Endothelial cell (in vitro differentiated cells): ENCODE data around the gene HDX. TPM values are rescaled to one million over a fixed set of nuclear protein-coding genes. Genes with fewer than 3 reads are reported as not detected.

Source experiments
- DNase-seq: peaks from one replicate; pipeline ENCODE4 v3.0.0; 2021; ENCODE audit warnings: low spot score
- H3K27ac Mint-ChIP-seq: one replicate; pipeline ENCODE4 v1.8.0; 2021; ENCODE audit warnings: mixed read lengths, inconsistent platforms; ENCODE audit not compliant: unreplicated experiment
- H3K27me3 Mint-ChIP-seq: one replicate; pipeline ENCODE4 v1.8.0; 2021; ENCODE audit warnings: mild to moderate bottlenecking, moderate library complexity, mixed read lengths, inconsistent platforms; ENCODE audit not compliant: unreplicated experiment
- H3K36me3 Mint-ChIP-seq: one replicate; pipeline ENCODE4 v1.8.0; 2021; ENCODE audit warnings: mild to moderate bottlenecking, low read depth, mixed read lengths, inconsistent platforms; ENCODE audit not compliant: unreplicated experiment
- H3K4me1 Mint-ChIP-seq: one replicate; pipeline ENCODE4 v1.8.0; 2021; ENCODE audit warnings: mild to moderate bottlenecking, mixed read lengths, inconsistent platforms; ENCODE audit not compliant: unreplicated experiment
- H3K4me3 Mint-ChIP-seq: one replicate; pipeline ENCODE4 v1.8.0; 2021; ENCODE audit warnings: mild to moderate bottlenecking, mixed read lengths, inconsistent platforms; ENCODE audit not compliant: unreplicated experiment
- H3K9me3 Mint-ChIP-seq: one replicate; pipeline ENCODE4 v1.8.0; 2021; ENCODE audit warnings: mixed read lengths, inconsistent platforms; ENCODE audit not compliant: unreplicated experiment
- total RNA-seq: library from RNA; stranded (reverse); fragmentation: NEBNext Ultra II Directional; extraction: Animal tissue kit (Norgen Biotek cat#: 25700); gene quantifications from one replicate; pipeline ENCODE4 v1.2.1, GENCODE V29; 2021; ENCODE audit not compliant: unreplicated experiment
- TF ChIP-seq, protein P1 (sequence below): fragments of 200-600 bp; sonication (generic); IDR thresholded peaks from one replicate; pipeline ENCODE4 v1.5.0; 2021; ENCODE audit warnings: antibody characterized with exemption; ENCODE audit not compliant: unreplicated experiment

HDX gene
- total RNA-seq, 1 donor from 2014 or later, result 9.4 TPM

DNA sequence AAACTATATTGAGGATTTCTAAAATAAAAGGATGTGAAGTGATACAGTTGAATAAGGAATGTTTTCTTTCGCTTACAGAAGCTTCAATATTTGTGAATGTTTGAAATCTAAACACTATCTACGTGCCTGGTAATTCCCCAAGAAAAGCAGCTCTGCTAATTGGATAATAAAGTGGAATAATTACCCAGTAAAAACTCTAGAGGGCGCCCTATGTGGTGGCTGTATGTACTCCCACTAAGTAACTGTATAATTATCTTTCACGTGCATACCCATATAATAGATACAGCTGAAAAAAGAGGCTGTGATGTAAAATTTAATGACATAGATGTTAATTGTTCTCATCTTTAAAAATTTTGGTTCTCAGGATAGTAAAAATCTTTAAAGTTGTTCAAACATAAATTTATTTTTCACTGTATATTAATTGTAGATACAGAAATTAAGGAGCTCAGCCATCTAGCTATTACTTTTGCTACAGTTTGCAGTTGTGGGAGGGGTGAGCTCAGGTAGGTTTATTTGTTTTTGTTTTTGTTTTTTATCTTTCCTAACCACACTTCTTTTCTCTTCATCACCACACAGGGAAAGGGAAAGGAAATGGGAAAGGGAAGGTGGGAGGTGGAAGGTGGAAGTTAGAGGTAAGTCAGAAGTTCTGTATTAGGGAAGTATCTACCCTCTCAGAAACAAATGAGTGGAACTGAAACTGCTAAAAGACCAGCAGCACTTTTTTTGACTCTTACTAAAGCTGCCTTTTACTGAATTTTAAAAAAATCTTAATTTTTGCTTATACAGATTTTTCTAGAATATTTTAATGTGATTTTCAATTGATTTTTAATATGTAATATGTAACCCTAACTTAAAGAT lies 162.5 kb downstream of the HDX start:
- Mint-ChIP-seq H3K4me1 (peaks cover 12% of the 10 kb centered on the region), H3K36me3 (no peaks in the 10 kb centered on the region), H3K9me3 (no peaks in the 10 kb centered on the region), H3K27me3 (no peaks in the 10 kb centered on the region), H3K27ac (no peak overlapping the region), H3K4me3 (no peak overlapping the region)
- DNase-seq, result no peak
- TF ChIP-seq, protein P1, sequence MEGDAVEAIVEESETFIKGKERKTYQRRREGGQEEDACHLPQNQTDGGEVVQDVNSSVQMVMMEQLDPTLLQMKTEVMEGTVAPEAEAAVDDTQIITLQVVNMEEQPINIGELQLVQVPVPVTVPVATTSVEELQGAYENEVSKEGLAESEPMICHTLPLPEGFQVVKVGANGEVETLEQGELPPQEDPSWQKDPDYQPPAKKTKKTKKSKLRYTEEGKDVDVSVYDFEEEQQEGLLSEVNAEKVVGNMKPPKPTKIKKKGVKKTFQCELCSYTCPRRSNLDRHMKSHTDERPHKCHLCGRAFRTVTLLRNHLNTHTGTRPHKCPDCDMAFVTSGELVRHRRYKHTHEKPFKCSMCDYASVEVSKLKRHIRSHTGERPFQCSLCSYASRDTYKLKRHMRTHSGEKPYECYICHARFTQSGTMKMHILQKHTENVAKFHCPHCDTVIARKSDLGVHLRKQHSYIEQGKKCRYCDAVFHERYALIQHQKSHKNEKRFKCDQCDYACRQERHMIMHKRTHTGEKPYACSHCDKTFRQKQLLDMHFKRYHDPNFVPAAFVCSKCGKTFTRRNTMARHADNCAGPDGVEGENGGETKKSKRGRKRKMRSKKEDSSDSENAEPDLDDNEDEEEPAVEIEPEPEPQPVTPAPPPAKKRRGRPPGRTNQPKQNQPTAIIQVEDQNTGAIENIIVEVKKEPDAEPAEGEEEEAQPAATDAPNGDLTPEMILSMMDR, result peak; percentile 62

DNA sequence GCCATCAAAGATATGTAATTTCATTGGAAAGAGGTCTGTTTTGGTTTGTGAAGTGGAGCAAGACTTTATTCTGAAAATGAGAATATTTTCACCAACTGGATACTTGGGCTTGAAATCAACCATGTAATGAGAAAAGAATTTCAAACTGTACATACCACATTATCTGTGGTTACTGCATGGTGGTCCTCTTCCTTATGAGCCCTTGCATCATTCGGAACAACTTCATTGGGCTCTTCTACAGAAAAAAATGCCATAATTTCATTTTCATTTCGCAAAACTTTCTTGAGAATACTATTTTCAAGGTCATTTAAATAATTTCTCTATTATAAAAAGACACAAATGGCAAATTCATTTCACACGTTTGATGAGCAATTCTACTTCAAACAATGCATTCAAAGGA lies 165.6 kb downstream of the HDX start:
- Mint-ChIP-seq H3K4me3 (no peak overlapping the region), H3K36me3 (no peaks in the 10 kb centered on the region), H3K9me3 (no peaks in the 10 kb centered on the region), H3K27me3 (no peaks in the 10 kb centered on the region), H3K27ac (no peak overlapping the region), H3K4me1 (peaks cover 17% of the 10 kb centered on the region)
- TF ChIP-seq, protein P1, result no peak
- no peak for DNase-seq

DNA sequence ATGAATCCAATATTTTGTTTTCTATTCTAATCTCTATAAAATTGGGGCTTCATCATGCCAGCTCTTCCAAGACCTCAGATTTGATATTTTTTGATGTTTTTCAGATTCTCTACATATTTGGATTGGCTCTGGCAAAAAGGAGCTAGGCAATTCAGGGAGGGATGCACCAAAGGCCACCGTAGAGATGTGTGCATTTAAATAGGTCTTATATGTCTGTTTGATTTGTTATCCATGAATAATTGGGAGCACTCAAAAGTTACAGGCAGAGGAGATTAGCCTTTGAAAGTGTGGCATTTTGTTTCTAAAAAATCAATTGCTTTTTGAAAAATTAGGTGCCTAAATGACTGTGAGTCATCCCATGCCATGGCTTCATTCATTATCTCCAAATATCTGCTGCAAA lies 167.1 kb downstream of the HDX start:
- no peak for DNase-seq
- no peak overlapping the region for H3K27ac Mint-ChIP-seq
- no peaks in the 10 kb centered on the region for H3K9me3 Mint-ChIP-seq
- H3K36me3 Mint-ChIP-seq, result no peaks in the 10 kb centered on the region
- TF ChIP-seq, protein P1, result no peak
- H3K4me1 Mint-ChIP-seq, result peaks cover 13% of the 10 kb centered on the region
- H3K4me3 Mint-ChIP-seq, result no peak overlapping the region
- no peaks in the 10 kb centered on the region for H3K27me3 Mint-ChIP-seq

DNA sequence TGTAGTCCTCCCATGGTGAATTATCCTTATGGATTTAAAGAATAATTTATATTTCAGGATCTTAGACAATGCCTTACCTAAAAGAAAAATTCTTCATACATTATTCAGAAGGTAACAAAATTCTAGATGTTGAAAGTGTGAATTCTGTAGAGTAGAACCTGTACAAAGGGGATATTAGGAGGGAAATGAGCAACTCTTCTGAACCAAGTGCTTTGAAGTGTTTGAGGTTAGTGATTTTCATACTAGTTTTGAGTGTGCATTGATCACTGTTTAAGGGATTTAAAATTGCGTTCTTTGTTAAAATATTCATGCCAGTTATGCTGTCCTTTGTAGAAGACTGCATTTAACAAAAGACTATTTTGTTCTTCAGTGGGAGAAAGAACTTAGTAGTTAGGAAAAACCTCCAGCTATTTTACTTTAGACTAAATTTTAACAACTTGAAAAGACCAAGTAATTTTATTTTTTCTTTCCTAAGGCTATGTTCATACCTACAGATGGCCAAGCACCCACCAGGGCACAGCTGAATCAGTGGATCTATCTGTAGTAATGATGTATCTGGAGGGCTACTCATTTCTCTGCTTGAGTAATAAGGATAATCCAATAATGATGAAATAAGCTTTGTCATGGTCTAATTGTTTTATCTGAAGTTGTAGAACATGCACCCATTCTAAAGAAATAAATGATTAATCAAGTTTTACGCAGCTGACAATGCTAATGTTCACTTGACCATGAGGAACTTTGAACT lies 180.0 kb downstream of the HDX start:
- peaks cover 3% of the 10 kb centered on the region for H3K36me3 Mint-ChIP-seq
- no peak for DNase-seq
- H3K9me3 Mint-ChIP-seq, result no peaks in the 10 kb centered on the region
- TF ChIP-seq, protein P1, result no peak
- H3K27ac Mint-ChIP-seq, result no peak overlapping the region
- H3K27me3 Mint-ChIP-seq, result peaks cover 2% of the 10 kb centered on the region
- no peaks in the 10 kb centered on the region for H3K4me1 Mint-ChIP-seq
- H3K4me3 Mint-ChIP-seq, result no peak overlapping the region

DNA sequence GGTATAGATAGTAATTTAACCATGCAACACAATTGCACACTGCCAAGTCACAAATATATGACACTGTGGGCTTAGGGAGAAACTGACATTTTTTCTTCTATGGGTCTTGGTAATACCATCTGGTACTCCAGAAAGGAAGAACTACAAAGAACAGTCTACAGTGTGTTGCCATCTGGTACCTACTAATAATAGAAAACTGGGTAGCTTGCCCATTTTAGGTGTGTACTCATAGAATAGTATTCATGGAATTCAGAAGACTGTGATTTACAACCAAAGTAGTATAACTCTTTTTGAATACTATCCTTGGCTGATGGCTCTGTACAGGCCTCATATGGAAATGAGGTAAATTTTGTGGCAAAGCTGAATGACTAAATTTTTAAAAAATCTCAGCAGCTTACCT lies 181.6 kb downstream of the HDX start:
- Mint-ChIP-seq H3K4me3 (no peak overlapping the region), H3K9me3 (no peaks in the 10 kb centered on the region), H3K27ac (no peak overlapping the region), H3K36me3 (peaks cover 3% of the 10 kb centered on the region), H3K4me1 (no peaks in the 10 kb centered on the region), H3K27me3 (peaks cover 2% of the 10 kb centered on the region)
- TF ChIP-seq, protein P1, result no peak
- DNase-seq, result no peak
